MV-4-11 (cell line): ENCODE data around the gene CXCL10.
"Not testable (repeated sequence)": the region's sequence is repeated elsewhere in the genome, so short reads cannot be mapped to it uniquely, and the experiment has no call there.

Source experiments
- DNase-seq: peaks from one replicate; lab custom pipeline; 2025; lab: John Stamatoyannopoulos, UW

Gene CXCL10

GRCh38 chr4:76023389-76023788 lies at the start of gene CXCL10:
Gene CXCL10, minus strand, starts transcription at chr4:76023497. Its CDS starts 66 bp downstream, at chr4:76023431.
- DNase-seq, result no peak

- no peak for DNase-seq
These were observed 49.5 kb upstream of the CXCL10 start for GRCh38 chr4:76072760-76073159.

GRCh38 chr4:76067652-76068286 lies 44.5 kb upstream of the CXCL10 start:
- peak; percentile 70 for DNase-seq

- DNase-seq, result no peak
These were observed 43.2 kb upstream of the CXCL10 start for GRCh38 chr4:76066546-76066945.

- DNase-seq, result peak; percentile 87
These were observed 38.7 kb upstream of the CXCL10 start for GRCh38 chr4:76061982-76062381.

GRCh38 chr4:76061421-76061820 lies 38.1 kb upstream of the CXCL10 start:
- no peak for DNase-seq

- DNase-seq, result peak; percentile 44
These were observed 37.2 kb upstream of the CXCL10 start for GRCh38 chr4:76060506-76060905.

- peak; percentile 90 for DNase-seq
These were observed 36.5 kb upstream of the CXCL10 start for GRCh38 chr4:76059750-76060149.

- DNase-seq, result peak; percentile 43
These were observed 35.7 kb upstream of the CXCL10 start for GRCh38 chr4:76058888-76059426.

- no peak for DNase-seq
These were observed 35.0 kb upstream of the CXCL10 start for GRCh38 chr4:76058302-76058701.

GRCh38 chr4:76055421-76055820 lies 32.1 kb upstream of the CXCL10 start:
- no peak for DNase-seq

- DNase-seq, result no peak
These were observed 31.7 kb upstream of the CXCL10 start for GRCh38 chr4:76055016-76055415.

GRCh38 chr4:76053730-76054129 lies 30.4 kb upstream of the CXCL10 start:
- DNase-seq, result peak; percentile 8

GRCh38 chr4:76050560-76051050 lies 27.3 kb upstream of the CXCL10 start:
- DNase-seq, result not testable (repeated sequence)

- not testable (repeated sequence) for DNase-seq
These were observed 26.6 kb upstream of the CXCL10 start for GRCh38 chr4:76049860-76050416.

- not testable (repeated sequence) for DNase-seq
These were observed 21.4 kb upstream of the CXCL10 start for GRCh38 chr4:76044686-76045085.

GRCh38 chr4:76043306-76043705 lies 20.0 kb upstream of the CXCL10 start:
- DNase-seq, result not testable (repeated sequence)

GRCh38 chr4:76042241-76042998 lies 19.1 kb upstream of the CXCL10 start:
- DNase-seq, result not testable (repeated sequence)

GRCh38 chr4:76036855-76037254 lies 13.6 kb upstream of the CXCL10 start:
- no peak for DNase-seq

GRCh38 chr4:76035799-76036380 lies 12.6 kb upstream of the CXCL10 start, which contains the start of gene CXCL11:
Gene CXCL11, minus strand, starts transcription at chr4:76036070. Its CDS starts 83 bp downstream, at chr4:76035987.
- no peak for DNase-seq

- peak; percentile 88 for DNase-seq
These were observed 11.8 kb upstream of the CXCL10 start for GRCh38 chr4:76035141-76035540.

GRCh38 chr4:76029300-76029699 lies 6.0 kb upstream of the CXCL10 start:
- peak; percentile 28 for DNase-seq
